ENCODE results near the gene CCDC97.

CCDC97 gene

DNA sequence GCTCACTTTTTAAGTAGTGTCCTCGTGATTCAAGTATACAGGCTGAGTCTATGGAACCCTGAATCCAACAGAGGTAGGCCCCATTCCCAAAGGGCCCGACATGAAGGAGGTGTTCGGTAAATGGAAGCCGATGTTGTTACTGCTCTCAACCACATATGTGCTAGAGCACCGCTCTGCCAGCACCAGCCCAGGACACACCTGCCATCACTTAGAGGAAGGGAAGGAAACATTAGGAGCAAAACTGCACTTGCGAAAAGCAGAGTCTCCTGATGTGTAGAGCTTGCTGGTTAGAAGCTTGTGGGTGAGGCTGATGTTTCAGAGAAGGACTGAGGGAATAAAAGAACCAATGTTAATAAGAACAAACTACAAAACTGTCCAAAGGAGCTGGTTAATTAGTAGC lies 9.4 kb upstream of the CCDC97 start:
- H3K4me3 ChIP-seq (ENCODE audit: low read depth, low read length) = no peak overlapping the region
- TF ChIP-seq, protein P1, sequence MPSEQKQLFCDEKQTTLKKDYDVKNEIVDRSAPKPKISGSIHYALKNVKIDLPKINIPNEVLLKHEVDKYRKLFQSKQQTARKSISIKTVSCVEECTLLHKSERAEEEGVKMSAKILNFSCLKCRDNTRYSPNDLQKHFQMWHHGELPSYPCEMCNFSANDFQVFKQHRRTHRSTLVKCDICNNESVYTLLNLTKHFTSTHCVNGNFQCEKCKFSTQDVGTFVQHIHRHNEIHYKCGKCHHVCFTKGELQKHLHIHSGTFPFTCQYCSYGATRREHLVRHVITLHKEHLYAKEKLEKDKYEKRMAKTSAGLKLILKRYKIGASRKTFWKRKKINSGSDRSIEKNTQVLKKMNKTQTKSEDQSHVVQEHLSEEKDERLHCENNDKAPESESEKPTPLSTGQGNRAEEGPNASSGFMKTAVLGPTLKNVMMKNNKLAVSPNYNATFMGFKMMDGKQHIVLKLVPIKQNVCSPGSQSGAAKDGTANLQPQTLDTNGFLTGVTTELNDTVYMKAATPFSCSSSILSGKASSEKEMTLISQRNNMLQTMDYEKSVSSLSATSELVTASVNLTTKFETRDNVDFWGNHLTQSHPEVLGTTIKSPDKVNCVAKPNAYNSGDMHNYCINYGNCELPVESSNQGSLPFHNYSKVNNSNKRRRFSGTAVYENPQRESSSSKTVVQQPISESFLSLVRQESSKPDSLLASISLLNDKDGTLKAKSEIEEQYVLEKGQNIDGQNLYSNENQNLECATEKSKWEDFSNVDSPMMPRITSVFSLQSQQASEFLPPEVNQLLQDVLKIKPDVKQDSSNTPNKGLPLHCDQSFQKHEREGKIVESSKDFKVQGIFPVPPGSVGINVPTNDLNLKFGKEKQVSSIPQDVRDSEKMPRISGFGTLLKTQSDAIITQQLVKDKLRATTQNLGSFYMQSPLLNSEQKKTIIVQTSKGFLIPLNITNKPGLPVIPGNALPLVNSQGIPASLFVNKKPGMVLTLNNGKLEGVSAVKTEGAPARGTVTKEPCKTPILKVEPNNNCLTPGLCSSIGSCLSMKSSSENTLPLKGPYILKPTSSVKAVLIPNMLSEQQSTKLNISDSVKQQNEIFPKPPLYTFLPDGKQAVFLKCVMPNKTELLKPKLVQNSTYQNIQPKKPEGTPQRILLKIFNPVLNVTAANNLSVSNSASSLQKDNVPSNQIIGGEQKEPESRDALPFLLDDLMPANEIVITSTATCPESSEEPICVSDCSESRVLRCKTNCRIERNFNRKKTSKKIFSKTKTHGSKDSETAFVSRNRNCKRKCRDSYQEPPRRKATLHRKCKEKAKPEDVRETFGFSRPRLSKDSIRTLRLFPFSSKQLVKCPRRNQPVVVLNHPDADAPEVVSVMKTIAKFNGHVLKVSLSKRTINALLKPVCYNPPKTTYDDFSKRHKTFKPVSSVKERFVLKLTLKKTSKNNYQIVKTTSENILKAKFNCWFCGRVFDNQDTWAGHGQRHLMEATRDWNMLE (tag by site-specific recombination; conservative IDR thresholded peaks at IDR 0.05; ENCODE audit: low read depth) = no peak
- TF ChIP-seq OSR2 (tag by site-specific recombination; IDR thresholded peaks at IDR 0.05) (no peak), ZNF394 (tag by site-specific recombination; IDR thresholded peaks at IDR 0.05; ENCODE audit: borderline replicate concordance) (no peak), TRIM28 (IDR thresholded peaks at IDR 0.05; ENCODE audit: borderline replicate concordance, low read length) (no peak), KLF1 (tag by site-specific recombination; IDR thresholded peaks at IDR 0.05) (no peak), ZNF514 (tag by site-specific recombination; IDR thresholded peaks at IDR 0.05) (no peak)
- TF ChIP-seq, protein P2, sequence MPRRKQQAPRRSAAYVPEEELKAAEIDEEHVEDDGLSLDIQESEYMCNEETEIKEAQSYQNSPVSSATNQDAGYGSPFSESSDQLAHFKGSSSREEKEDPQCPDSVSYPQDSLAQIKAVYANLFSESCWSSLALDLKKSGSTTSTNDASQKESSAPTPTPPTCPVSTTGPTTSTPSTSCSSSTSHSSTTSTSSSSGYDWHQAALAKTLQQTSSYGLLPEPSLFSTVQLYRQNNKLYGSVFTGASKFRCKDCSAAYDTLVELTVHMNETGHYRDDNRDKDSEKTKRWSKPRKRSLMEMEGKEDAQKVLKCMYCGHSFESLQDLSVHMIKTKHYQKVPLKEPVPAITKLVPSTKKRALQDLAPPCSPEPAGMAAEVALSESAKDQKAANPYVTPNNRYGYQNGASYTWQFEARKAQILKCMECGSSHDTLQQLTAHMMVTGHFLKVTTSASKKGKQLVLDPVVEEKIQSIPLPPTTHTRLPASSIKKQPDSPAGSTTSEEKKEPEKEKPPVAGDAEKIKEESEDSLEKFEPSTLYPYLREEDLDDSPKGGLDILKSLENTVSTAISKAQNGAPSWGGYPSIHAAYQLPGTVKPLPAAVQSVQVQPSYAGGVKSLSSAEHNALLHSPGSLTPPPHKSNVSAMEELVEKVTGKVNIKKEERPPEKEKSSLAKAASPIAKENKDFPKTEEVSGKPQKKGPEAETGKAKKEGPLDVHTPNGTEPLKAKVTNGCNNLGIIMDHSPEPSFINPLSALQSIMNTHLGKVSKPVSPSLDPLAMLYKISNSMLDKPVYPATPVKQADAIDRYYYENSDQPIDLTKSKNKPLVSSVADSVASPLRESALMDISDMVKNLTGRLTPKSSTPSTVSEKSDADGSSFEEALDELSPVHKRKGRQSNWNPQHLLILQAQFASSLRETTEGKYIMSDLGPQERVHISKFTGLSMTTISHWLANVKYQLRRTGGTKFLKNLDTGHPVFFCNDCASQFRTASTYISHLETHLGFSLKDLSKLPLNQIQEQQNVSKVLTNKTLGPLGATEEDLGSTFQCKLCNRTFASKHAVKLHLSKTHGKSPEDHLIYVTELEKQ (tag by site-specific recombination; IDR thresholded peaks at IDR 0.05; ENCODE audit: borderline replicate concordance) = no peak
- TF ChIP-seq, protein P3, sequence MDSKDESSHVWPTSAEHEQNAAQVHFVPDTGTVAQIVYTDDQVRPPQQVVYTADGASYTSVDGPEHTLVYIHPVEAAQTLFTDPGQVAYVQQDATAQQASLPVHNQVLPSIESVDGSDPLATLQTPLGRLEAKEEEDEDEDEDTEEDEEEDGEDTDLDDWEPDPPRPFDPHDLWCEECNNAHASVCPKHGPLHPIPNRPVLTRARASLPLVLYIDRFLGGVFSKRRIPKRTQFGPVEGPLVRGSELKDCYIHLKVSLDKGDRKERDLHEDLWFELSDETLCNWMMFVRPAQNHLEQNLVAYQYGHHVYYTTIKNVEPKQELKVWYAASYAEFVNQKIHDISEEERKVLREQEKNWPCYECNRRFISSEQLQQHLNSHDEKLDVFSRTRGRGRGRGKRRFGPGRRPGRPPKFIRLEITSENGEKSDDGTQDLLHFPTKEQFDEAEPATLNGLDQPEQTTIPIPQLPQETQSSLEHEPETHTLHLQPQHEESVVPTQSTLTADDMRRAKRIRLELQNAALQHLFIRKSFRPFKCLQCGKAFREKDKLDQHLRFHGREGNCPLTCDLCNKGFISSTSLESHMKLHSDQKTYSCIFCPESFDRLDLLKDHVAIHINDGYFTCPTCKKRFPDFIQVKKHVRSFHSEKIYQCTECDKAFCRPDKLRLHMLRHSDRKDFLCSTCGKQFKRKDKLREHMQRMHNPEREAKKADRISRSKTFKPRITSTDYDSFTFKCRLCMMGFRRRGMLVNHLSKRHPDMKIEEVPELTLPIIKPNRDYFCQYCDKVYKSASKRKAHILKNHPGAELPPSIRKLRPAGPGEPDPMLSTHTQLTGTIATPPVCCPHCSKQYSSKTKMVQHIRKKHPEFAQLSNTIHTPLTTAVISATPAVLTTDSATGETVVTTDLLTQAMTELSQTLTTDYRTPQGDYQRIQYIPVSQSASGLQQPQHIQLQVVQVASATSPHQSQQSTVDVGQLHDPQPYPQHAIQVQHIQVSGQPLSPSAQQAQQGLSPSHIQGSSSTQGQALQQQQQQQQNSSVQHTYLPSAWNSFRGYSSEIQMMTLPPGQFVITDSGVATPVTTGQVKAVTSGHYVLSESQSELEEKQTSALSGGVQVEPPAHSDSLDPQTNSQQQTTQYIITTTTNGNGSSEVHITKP (tag by site-specific recombination; IDR thresholded peaks at IDR 0.05) = no peak
- TF ChIP-seq, protein P4, sequence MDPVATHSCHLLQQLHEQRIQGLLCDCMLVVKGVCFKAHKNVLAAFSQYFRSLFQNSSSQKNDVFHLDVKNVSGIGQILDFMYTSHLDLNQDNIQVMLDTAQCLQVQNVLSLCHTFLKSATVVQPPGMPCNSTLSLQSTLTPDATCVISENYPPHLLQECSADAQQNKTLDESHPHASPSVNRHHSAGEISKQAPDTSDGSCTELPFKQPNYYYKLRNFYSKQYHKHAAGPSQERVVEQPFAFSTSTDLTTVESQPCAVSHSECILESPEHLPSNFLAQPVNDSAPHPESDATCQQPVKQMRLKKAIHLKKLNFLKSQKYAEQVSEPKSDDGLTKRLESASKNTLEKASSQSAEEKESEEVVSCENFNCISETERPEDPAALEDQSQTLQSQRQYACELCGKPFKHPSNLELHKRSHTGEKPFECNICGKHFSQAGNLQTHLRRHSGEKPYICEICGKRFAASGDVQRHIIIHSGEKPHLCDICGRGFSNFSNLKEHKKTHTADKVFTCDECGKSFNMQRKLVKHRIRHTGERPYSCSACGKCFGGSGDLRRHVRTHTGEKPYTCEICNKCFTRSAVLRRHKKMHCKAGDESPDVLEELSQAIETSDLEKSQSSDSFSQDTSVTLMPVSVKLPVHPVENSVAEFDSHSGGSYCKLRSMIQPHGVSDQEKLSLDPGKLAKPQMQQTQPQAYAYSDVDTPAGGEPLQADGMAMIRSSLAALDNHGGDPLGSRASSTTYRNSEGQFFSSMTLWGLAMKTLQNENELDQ (tag by site-specific recombination; IDR thresholded peaks at IDR 0.05; ENCODE audit: low read depth) = no peak
- no peaks in the 10 kb centered on the region for H3K4me1 ChIP-seq (ENCODE audit: control insufficient read depth, insufficient read depth, low read length)
- ChIA-PET POLR2A (no interaction called here), CTCF (interaction anchor here (0.8 to 12.7 kb wide), 3 partner anchors 6 to 98 kb away, joined by 3 to 120 read pairs (median 3); no protein-coding TSS in a partner anchor)
- peaks cover 97 to 100% of the 10 kb centered on the region in 2 experiments for H3K36me3 ChIP-seq (ENCODE audit: control insufficient read depth in 2 of 2, insufficient read depth in 1 of 2, low read length in 2 of 2)
- H3K9me3 ChIP-seq (ENCODE audit: control insufficient read depth, insufficient read depth, low read depth, low read length) = no peaks in the 10 kb centered on the region
- peak overlapping the region; percentile 52; the same call in 1 of the 2 replicates for H3K27ac ChIP-seq (ENCODE audit: extremely low read depth, low read depth, low read length)
